HG02798 (cell line): Measurements from ENCODE around the gene EHMT1.
"Not testable (repeated sequence)": the region's sequence is repeated elsewhere in the genome, so short reads cannot be mapped to it uniquely, and the experiment has no call there.

ENCODE experiments used
- ATAC-seq: cut with Tn5 transposase; IDR thresholded peaks from one replicate; pipeline ENCODE4 v1.9.1; 2021; ENCODE audit warnings: mild to moderate bottlenecking; ENCODE audit not compliant: unreplicated experiment, poor library complexity

The EHMT1 gene

GRCh38 chr9:137709411-137710101 lies 90.8 kb downstream of the EHMT1 start:
- no peak for ATAC-seq

- no peak for ATAC-seq
Observed at GRCh38 chr9:137710704-137711103, 91.9 kb downstream of the EHMT1 start.

GRCh38 chr9:137711678-137712105 lies 92.9 kb downstream of the EHMT1 start:
- ATAC-seq, result no peak

- no peak for ATAC-seq
Observed at GRCh38 chr9:137715321-137715720, 96.5 kb downstream of the EHMT1 start.

DNA sequence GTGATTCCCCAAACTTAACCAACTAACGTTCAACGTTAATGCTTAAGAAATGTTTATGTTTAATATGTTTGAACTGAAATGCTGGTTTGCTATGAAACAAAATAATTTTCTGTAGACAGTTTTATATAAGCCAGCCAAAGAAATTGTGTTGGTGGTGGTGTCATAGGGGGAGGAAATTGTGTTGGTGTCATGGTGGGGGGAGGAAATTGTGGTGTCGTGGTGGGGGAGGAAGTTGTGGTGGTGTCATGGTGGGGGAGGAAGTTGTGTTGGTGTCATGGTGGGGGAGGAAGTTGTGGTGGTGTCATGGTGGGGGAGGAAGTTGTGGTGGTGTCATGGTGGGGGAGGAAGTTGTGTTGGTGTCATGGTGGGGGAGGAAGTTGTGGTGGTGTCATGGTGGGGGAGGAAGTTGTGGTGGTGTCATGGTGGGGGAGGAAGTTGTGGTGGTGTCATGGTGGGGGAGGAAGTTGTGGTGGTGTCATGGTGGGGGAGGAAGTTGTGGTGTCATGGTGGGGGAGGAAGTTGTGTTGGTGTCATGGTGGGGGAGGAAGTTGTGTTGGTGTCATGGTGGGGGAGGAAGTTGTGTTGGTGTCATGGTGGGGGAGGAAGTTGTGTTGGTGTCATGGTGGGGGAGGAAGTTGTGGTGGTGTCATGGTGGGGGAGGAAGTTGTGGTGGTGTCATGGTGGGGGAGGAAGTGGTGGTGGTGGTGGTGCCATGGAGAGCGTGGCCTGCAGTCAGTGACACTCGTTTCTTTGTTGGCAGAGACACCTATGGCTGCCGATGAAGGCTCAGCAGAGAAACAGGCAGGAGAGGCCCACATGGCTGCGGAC lies 97.3 kb downstream of the EHMT1 start:
- ATAC-seq, result not testable (repeated sequence)

DNA sequence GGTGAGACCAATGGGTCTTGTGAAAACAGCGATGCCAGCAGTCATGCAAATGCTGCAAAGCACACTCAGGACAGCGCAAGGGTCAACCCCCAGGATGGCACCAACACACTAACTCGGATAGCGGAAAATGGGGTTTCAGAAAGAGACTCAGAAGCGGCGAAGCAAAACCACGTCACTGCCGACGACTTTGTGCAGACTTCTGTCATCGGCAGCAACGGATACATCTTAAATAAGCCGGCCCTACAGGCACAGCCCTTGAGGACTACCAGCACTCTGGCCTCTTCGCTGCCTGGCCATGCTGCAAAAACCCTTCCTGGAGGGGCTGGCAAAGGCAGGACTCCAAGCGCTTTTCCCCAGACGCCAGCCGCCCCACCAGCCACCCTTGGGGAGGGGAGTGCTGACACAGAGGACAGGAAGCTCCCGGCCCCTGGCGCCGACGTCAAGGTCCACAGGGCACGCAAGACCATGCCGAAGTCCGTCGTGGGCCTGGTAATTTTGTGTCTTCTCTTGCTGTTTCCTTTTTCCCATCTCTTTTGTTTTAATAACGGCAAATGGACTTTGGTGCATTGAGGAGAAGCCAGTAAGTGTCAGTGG lies 98.0 kb downstream of the EHMT1 start:
- no peak for ATAC-seq

GRCh38 chr9:137717776-137718327 lies 99.0 kb downstream of the EHMT1 start:
- ATAC-seq, result no peak

GRCh38 chr9:137719194-137719593 lies 100.4 kb downstream of the EHMT1 start:
- ATAC-seq, result no peak

DNA sequence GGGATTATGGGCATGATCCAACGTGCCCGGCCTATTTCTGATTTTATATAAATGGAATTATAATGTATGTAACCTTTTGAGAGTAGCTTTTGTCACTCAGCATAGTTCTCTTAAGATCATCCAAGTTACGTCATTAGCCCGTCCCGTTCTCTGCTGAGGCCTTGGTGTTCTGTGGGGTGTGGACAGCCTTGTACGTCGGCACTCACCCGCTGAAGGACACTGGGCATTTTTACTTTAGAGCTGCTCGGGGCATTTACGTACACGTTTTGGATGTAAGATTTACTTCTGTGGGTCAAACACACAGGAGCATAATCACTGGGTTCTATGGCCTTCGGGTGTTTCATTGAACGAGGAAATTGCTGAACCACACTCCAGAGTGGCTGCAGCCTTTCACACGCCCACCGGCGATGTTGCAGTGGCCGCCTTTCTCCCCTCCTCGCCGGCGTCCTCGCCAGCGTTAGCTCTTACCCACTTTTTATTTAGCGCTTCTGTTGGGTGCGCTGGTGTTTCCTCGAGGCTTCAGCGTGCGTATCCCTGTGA lies 101.8 kb downstream of the EHMT1 start:
- no peak for ATAC-seq

- no peak for ATAC-seq
Observed at GRCh38 chr9:137721479-137721878, 102.7 kb downstream of the EHMT1 start.

DNA sequence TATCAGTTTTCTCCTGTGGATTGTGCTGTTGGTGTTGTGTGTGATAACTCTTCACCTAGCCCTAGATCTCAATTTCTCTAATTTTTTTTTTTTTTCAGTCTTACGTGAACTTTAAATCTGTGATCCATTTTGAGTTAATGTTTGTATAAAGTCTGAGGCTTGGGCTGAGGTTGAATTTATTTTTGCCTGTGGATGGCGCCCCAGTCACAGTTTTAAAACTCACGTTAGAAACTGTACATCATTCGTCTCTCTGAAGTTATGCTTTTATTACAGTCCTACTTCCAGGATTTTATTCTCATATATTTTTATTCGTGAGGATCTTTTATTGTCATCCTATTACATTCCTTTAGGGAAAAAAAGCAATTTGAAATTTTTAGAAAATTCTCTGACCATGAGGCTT lies 103.1 kb downstream of the EHMT1 start:
- ATAC-seq, result no peak

DNA sequence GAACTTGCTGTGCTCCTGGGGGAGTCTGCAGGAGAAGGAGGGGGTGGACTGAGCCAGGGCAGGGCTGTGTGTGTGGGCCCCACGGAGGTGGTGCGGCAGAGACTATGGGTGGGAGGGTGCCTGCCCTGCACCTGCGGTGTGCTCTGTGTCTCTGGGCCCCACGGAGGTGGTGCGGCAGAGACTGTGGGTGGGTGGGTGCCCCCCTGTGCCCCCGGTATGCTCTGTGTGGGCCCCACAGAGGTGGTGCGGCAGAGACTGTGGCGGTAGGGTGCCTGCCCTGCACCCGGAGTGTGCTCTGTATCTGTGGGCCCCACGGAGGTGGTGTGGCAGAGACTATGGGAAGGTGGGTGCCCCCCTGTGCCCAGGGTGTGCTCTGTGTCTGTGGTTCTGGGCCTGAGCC lies 103.7 kb downstream of the EHMT1 start:
- ATAC-seq, result no peak

DNA sequence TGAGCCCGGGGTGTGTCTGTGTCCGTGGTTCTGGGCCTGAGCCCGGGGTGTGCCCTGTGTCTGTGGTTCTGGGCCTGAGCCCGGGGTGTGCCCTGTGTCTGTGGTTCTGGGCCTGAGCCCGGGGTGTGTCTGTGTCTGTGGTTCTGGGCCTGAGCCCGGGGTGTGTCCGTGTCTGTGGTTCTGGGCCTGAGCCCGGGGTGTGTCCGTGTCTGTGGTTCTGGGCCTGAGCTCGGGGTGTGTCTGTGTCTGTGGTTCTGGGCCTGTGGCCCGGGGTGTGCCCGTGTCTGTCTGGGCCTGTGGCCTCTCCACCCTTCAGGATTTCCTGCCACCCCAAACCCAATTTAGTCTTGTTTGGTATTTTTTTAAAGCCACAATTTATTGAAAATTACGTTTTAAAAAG lies 104.6 kb downstream of the EHMT1 start:
- not testable (repeated sequence) for ATAC-seq

DNA sequence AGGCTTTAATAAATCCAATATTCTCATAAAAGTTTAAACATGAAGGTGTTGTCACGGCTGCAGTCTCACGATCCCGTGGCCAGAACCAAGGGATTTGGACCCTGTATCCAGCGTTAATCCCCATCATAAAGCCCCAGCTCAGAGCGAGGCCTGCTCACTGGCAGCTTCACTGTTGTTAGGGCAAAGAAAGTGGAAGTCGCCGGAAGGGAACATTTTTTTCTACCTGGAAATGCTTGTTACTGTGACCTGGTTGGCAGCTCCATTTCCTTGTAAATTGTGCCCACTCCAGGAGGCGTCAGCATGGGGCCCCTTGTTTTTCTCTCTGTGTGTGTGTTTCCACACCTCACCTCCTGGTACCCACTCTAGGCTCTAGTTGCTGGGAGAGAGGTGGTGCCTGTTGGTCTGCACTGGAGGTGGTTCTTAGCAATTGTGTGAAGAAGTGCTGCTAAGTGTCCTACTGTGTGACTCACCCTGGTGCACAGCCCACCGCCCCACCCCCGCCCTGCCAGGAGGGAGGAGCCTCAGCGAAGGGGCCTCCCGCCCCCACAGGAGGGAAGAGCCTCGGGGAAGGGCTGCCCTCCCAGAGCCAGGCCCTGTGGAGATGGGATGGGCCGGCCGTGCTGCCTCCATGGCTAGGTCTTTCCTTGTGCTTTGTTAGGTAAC lies 105.1 kb downstream of the EHMT1 start:
- no peak for ATAC-seq

- ATAC-seq, result no peak
Observed at GRCh38 chr9:137724818-137725240, 106.0 kb downstream of the EHMT1 start.

DNA sequence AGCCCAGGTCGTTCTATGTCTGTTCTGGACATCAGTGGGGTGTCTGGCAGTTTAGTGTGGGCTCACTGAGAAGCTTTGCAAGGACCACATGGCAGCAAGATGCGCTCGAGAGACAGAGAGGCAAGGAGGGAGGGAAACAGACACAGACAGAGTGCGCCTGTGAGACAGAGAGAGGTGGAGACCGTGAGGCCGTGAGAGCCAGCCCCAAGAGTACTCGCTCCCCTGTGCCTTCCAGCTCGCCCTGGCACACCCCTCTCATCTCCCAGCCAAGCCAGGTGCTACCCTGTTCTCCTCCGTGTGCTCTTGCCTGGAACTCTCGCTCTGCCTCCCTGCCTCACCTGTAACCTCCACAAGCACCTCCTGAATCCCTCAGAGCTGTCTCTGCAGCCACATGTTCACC lies 106.8 kb downstream of the EHMT1 start:
- ATAC-seq, result no peak

DNA sequence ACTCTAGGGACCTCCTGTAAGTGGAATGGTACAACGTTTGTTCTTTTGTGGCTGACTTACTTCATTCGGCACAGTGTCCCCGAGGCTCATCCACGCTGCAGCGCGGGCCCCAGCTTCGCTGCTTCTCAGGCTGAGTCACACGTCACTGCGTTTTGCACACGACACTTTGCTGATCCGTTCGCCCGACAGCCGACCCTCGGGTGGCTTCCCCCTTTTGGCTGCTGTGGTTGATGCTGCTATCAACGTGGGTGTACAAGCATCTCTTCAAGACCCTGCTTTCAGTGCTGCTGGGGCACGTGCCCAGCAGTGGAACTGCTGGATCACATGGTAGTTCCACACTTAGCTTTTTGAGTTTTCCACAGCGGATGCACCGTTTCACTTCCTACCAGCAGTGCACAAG lies 107.5 kb downstream of the EHMT1 start:
- peak; percentile 82 for ATAC-seq

GRCh38 chr9:137726764-137727163 lies 108.0 kb downstream of the EHMT1 start:
- no peak for ATAC-seq

- ATAC-seq, result no peak
Observed at GRCh38 chr9:137727716-137728115, 108.9 kb downstream of the EHMT1 start.
